Psoas muscle (tissue), 8 donors: ENCODE data around the gene ANKMY1. TPM values are rescaled to one million over a fixed set of nuclear protein-coding genes. Genes with fewer than 3 reads are reported as not detected.
A peak's percentile ranks its signal among the peaks of the same experiment; 100 is the strongest.

Source experiments
- ATAC-seq, 4 donors: fragments of 200-7000 bp; cut with Tn5 transposase; one replicate each; pipeline ENCODE4 v1.9.1; 2020; ENCODE audit warnings: moderate library complexity in 3 of 4, mild to moderate bottlenecking in 2 of 4
- DNase-seq, 2 donors: peaks; one replicate each; pipeline ENCODE4 v3.0.0-alpha.2; 2020
- H3K27ac ChIP-seq: fragments of 200-600 bp; one replicate; pipeline ENCODE4 v1.8.0; 2022
- H3K27me3 ChIP-seq, 3 donors: fragments of 200-600 bp in 1 of 3; one replicate each; pipeline versions ENCODE4 v1.6.1 to v1.8.0; 2013 to 2022; ENCODE audit warnings: low read length in 2 of 3, mild to moderate bottlenecking in 2 of 3, moderate library complexity in 1 of 3; ENCODE audit not compliant: insufficient read depth in 3 of 3
- H3K36me3 ChIP-seq, 2 donors: fragments of 200-600 bp in 1 of 2; one replicate each; pipeline versions ENCODE4 v1.6.1 to v1.8.0; 2013 to 2022; ENCODE audit warnings: low read depth in 1 of 2, mild to moderate bottlenecking in 1 of 2, moderate library complexity in 1 of 2; ENCODE audit not compliant: insufficient read depth in 1 of 2
- H3K4me1 ChIP-seq: fragments of 200-600 bp; one replicate; pipeline ENCODE4 v1.8.0; 2022
- H3K4me3 ChIP-seq: fragments of 200-600 bp; one replicate; pipeline ENCODE4 v1.8.0; 2022; ENCODE audit warnings: mild to moderate bottlenecking
- H3K9me3 ChIP-seq: fragments of 200-600 bp; one replicate; pipeline ENCODE4 v1.8.0; 2022
- WGBS, 3 donors: extraction: QIAGEN DNeasy Blood & Tissue Kit; methylation state at CpG; one replicate each; pipeline versions ENCODE4 v1.1.6 to v1.1.7; 2013; 5-methylcytosine and 5-hydroxymethylcytosine counted together
- intact Hi-C, 2 donors: fragments of 100-400 bp; cut with DNase I; formaldehyde crosslinking; loops; one replicate each; pipeline versions ENCODE4 v1.11.0 to v1.14.2; 2022
- polyA plus RNA-seq, 3 donors: library from polyadenylated mRNA; stranded (reverse); fragments of 200-250 nt; gene quantifications; one replicate each; pipeline ENCODE4 v1.2.3, GENCODE V29; 2013
- total RNA-seq, 4 donors: library from RNA; stranded (reverse); fragmentation: NEBNext Ultra II Directional in 2 of 4; extraction: Animal tissue kit (Norgen Biotek cat#: 25700) in 2 of 4; gene quantifications; one replicate each; pipeline versions ENCODE4 v1.2.1 to v1.2.4, GENCODE V29; 2021 to 2023
- TF ChIP-seq, protein P1 (sequence below): fragments of 200-600 bp; IDR thresholded peaks from one replicate; pipeline ENCODE4 v1.8.0; 2022; ENCODE audit warnings: antibody characterized with exemption
- donor health status: healthy with polysubstance abuse.
- donor health status: DM: no; HTN: no; CAD: no; lungs with moderate emphysema.
- donor health status: Bipolar disorder and iron deficiency.
- donor health status: healthy.
- donor health status: DM: yes; HTN: yes; CAD: no.
- donor health status: DM: no; HTN: no; CAD: no.
- donor health status: DM: no; HTN: no; CAD: no.
- donor health status: DM: yes; HTN: yes; CAD: no.

Gene ANKMY1
- total and polyA plus RNA-seq, 7 donors: 1.4 to 5.8 (median 3.0) TPM

DNA sequence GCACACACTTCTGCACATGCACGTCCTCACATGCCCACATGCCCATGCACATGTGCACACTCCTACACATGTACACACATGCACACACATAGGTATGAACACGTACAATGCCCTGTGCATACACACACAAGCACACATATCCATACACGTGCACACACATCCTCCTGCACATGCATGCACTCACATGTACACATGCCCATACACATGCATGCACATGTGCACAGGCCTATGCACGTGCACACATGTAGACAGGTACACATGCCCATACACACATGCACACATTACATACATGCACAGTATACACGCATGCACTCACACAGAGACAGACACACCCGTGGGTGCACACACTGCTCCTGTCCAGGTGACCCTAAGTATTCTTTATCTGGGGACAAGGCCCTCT lies 88.0 kb downstream of the ANKMY1 start:
- H3K9me3 ChIP-seq: peaks cover 7% of the 10 kb centered on the region
- no peaks in the 10 kb centered on the region for H3K4me1 ChIP-seq
- H3K27me3 ChIP-seq: no peaks in the 10 kb centered on the region
- intact Hi-C loops: no loop called here
- peaks cover 0 to 13% of the 10 kb centered on the region in 2 donors for H3K36me3 ChIP-seq
- H3K27ac ChIP-seq: no peak overlapping the region
- ATAC-seq: peak in 2 of 4 donors; percentile 9 to 14
- TF ChIP-seq, protein P1, sequence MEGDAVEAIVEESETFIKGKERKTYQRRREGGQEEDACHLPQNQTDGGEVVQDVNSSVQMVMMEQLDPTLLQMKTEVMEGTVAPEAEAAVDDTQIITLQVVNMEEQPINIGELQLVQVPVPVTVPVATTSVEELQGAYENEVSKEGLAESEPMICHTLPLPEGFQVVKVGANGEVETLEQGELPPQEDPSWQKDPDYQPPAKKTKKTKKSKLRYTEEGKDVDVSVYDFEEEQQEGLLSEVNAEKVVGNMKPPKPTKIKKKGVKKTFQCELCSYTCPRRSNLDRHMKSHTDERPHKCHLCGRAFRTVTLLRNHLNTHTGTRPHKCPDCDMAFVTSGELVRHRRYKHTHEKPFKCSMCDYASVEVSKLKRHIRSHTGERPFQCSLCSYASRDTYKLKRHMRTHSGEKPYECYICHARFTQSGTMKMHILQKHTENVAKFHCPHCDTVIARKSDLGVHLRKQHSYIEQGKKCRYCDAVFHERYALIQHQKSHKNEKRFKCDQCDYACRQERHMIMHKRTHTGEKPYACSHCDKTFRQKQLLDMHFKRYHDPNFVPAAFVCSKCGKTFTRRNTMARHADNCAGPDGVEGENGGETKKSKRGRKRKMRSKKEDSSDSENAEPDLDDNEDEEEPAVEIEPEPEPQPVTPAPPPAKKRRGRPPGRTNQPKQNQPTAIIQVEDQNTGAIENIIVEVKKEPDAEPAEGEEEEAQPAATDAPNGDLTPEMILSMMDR: no peak
- no peak overlapping the region for H3K4me3 ChIP-seq
- no peak for DNase-seq
- 81 to 87% (median 84%) methylated on average over 6 of the region's 6 CpGs for WGBS, 3 donors

DNA sequence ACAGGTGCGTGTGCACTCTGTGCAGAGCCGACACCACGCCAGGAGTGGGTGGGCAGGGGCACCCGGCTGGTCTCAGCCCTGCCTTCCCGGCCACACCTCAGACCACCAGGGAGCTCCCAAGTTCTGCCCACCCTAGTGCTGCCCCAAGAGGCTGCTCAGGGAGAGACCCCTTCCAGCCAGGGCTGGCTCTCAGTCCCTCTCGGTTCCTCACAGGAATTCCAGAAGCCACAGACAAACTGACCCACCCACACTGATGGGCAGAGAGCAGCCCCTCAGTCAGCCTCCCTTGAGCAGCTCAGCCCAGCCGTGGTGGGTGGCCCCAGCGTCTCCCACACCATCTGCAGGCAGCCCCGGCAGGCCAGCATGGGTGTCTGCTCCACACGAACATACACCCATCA lies 88.5 kb downstream of the ANKMY1 start:
- DNase-seq: peak in 1 of 2 donors; percentile 49
- Histone ChIP-seq H3K27ac (no peak overlapping the region), H3K4me3 (no peak overlapping the region), H3K4me1 (no peaks in the 10 kb centered on the region), H3K27me3 (no peaks in the 10 kb centered on the region), H3K36me3 (peaks cover 0 to 18% of the 10 kb centered on the region in 2 donors), H3K9me3 (peaks cover 7% of the 10 kb centered on the region)
- ATAC-seq: peak in 3 of 4 donors; percentile 18 to 36 (median 35)
- TF ChIP-seq, protein P1: no peak
- WGBS, 3 donors: 27 to 30% (median 29%) methylated on average over 9 to 10 of the region's 10 CpGs
- intact Hi-C loops: no loop called here

DNA sequence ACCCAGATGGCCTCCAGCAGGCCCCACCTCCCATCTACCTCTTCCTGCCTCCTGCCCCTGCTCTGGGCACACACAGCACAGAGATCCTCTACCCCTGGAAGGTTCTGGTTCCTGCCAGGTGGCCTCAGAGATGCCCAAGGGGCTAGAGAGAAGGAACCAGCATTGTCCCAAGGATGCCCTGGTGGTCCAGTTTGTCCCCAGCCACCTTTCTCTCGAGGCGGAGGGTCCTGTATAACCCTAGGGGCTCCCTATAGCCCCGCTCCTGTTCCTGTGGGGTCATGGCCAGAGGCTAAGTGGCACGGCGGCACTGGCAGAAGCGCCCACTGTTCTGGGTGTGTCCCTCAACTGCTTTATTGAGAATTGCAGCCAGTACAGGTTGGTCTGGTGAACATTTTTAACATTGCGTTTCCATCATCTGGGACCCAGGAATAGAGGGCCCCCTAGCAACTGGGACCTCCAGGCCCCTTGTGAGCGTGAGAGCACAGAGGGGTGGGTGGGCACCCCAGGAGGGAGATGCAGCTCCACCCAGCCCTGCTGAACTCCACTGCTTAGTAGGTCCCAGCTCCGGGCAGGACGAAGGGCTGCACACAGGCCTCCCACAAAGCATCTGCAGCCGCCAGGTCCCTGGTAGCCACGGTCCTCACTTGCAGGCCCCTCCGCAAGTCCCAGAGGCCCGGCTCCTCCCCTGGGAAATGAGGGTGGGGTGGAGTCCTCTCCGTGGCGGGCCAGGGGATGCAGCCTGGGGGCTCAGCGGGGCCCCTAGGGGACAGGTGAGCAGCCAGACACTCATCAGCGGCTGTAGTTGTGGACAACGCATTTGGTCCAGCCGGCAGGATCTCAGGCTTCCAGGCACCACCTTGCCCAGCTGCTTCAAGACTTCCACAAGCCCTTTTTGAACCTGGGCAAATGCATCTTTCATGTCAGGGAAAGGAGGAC lies 89.2 kb downstream of the ANKMY1 start:
- Histone ChIP-seq H3K4me3 (no peak overlapping the region), H3K36me3 (peaks cover 0 to 25% of the 10 kb centered on the region in 2 donors), H3K27me3 (no peaks in the 10 kb centered on the region), H3K9me3 (peaks cover 3% of the 10 kb centered on the region), H3K27ac (no peak overlapping the region), H3K4me1 (no peaks in the 10 kb centered on the region)
- TF ChIP-seq, protein P1: no peak
- intact Hi-C loops: no loop called here
- peak in 3 of 4 donors; percentile 12 to 32 (median 30) for ATAC-seq
- 50 to 64% (median 58%) methylated on average over 17 to 20 of the region's 20 CpGs for WGBS, 3 donors
- DNase-seq: peak; percentile 19 to 57

DNA sequence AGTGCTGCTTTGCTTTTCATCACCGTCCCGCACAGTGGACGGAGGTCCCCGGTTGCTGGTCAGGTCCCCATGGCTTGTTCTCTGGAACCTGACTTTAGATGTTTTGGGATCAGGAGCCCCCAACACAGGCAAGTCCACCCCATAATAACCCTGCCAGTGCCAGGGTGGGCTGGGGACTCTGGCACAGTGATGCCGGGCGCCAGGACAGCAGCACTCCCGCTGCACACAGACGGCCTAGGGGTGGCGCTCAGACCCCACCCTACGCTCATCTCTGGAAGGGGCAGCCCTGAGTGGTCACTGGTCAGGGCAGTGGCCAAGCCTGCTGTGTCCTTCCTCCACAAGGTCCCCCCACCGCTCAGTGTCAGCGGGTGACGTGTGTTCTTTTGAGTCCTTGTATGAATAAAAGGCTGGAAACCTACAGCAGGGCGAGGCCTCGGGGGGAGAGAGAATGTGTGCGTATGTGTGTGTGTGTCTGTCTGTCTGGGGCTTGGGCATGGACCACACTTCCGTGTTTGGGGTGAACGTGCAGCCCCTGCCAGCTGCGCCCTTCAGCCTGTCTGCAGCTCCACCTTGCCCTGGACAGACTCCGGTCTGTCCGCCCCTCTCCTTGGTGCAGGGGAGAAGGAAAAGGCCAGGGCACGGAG lies 90.0 kb downstream of the ANKMY1 start:
- ATAC-seq (peak in 2 of 4 donors; percentile 4 to 16), DNase-seq (peak; percentile 39 to 48)
- whole genome bisulfite sequencing, 3 donors: 79 to 85% (median 81%) methylated on average over 20 to 22 of the region's 22 CpGs
- TF ChIP-seq, protein P1: no peak
- no peak overlapping the region for H3K27ac ChIP-seq
- no peak overlapping the region for H3K4me3 ChIP-seq
- intact Hi-C loops: no loop called here
- no peaks in the 10 kb centered on the region for H3K9me3 ChIP-seq
- no peaks in the 10 kb centered on the region for H3K27me3 ChIP-seq
- H3K4me1 ChIP-seq: no peaks in the 10 kb centered on the region
- peaks cover 0 to 33% of the 10 kb centered on the region in 2 donors for H3K36me3 ChIP-seq
